HG02943 (cell line): ENCODE measurements around the gene LCNL1.

Source experiments
- ATAC-seq: cut with Tn5 transposase; IDR thresholded peaks from one replicate; pipeline ENCODE4 v1.9.1; 2021; ENCODE audit warnings: mild to moderate bottlenecking, low read depth, moderate library complexity; ENCODE audit not compliant: unreplicated experiment

LCNL1 gene

GRCh38 chr9:137034039-137034708 lies 51.4 kb downstream of the LCNL1 start:
- ATAC-seq = no peak

GRCh38 chr9:137034709-137035506 lies 52.1 kb downstream of the LCNL1 start:
- peak; percentile 56 for ATAC-seq
